HepG2 (cell line): Measurements from ENCODE around the gene TSPYL4. TPM values are rescaled to one million over a fixed set of nuclear protein-coding genes. Genes with fewer than 3 reads are reported as not detected.

Experiments
- IRF1 ChIP-seq: sonication (generic); formaldehyde crosslinking; IDR thresholded peaks from 2 replicates; pipeline ENCODE4 v1.4.0; 2020; ENCODE audit warnings: low read depth, mild to moderate bottlenecking, missing genetic modification reagents
- NCOA5 ChIP-seq: sonication (generic); formaldehyde crosslinking; IDR thresholded peaks from 2 replicates; pipeline ENCODE4 v1.4.0; 2020; ENCODE audit warnings: missing genetic modification reagents
- PCBP1 ChIP-seq: fragments of 200-400 bp; formaldehyde crosslinking; IDR thresholded peaks from 2 replicates; pipeline ENCODE4 v1.6.1; 2017; ENCODE audit warnings: mild to moderate bottlenecking, low read depth, low read length, borderline replicate concordance
- THAP9 ChIP-seq: sonication (generic); formaldehyde crosslinking; IDR thresholded peaks from 2 replicates; pipeline ENCODE4; 2020; ENCODE audit warnings: missing genetic modification reagents, mild to moderate bottlenecking, borderline replicate concordance
- ZBTB40 ChIP-seq, 2 experiments: fragments of 450-650 bp in 1 of 2; sonication (generic) in 1 of 2; formaldehyde crosslinking in 1 of 2; IDR thresholded peaks; 2 replicates each; pipeline versions ENCODE4 v1.6.1 to v1.8.0; 2016 to 2022; ENCODE audit warnings: antibody characterized with exemption in 1 of 2, mild to moderate bottlenecking in 1 of 2, missing genetic modification reagents in 1 of 2
- ZNF30 ChIP-seq: sonication (generic); formaldehyde crosslinking; IDR thresholded peaks from 2 replicates; pipeline ENCODE4 v1.5.0; 2020; ENCODE audit warnings: mild to moderate bottlenecking, missing genetic modification reagents
- ZNF589 ChIP-seq: sonication (generic); formaldehyde crosslinking; conservative IDR thresholded peaks from 2 replicates; pipeline ENCODE4 v1.8.0; 2022; ENCODE audit warnings: mild to moderate bottlenecking, moderate library complexity, missing genetic modification reagents
- ZNF710 ChIP-seq: sonication (generic); formaldehyde crosslinking; IDR thresholded peaks from 2 replicates; pipeline ENCODE4 v1.5.0; 2020; ENCODE audit warnings: mild to moderate bottlenecking, missing genetic modification reagents, borderline replicate concordance
- polyA plus RNA-seq, 8 experiments: library from polyadenylated mRNA; depleted of rRNA in 3 of 8; stranded (reverse) in 7 of 8; unstranded in 1 of 8; fragments of >200 nt; fragmentation: Illumina TruSeq in 4 of 8; extraction: Trizol in 4 of 8; gene quantifications; 2 replicates each; pipeline versions ENCODE4 v1.2.1 to v1.2.3, GENCODE V29; 2011 to 2016; ENCODE audit warnings: low read depth in 4 of 8, missing spikeins in 1 of 8, mixed read lengths in 1 of 8; ENCODE audit not compliant: insufficient read depth in 1 of 8
- total RNA-seq, 5 experiments: library from RNA; depleted of rRNA; stranded (reverse); fragments of >200 nt; fragmentation: Illumina TruSeq; extraction: Trizol; gene quantifications; 2 replicates each; pipeline ENCODE4 v1.2.3, GENCODE V29; 2016; ENCODE audit warnings: low read depth in 1 of 5

The TSPYL4 gene
- total and polyA plus RNA-seq, 2 of the 13 experiments (the other 11 are each of a cell fraction or from before 2014, with no cell fraction given), result 18.0 to 19.7 TPM

- TF ChIP-seq ZBTB40 (IDR thresholded peaks at IDR 0.05) (no peak), ZBTB40 (CRISPR knock-in tag; IDR thresholded peaks at IDR 0.05) (peak; percentile 84; the same call in 1 of the 2 replicates), IRF1 (CRISPR knock-in tag) (no peak), ZNF589 (CRISPR knock-in tag) (no peak), PCBP1 (0 out of 2 replicates have a peak, but pooled peaks have one; percentile 58), NCOA5 (no peak), ZNF30 (CRISPR knock-in tag) (peak; percentile 97), ZNF710 (CRISPR knock-in tag) (no peak; the same call in 1 of the 2 replicates), THAP9 (CRISPR knock-in tag) (peak; percentile 93)
Observed at GRCh38 chr6:116279232-116280160, 25.6 kb upstream of the TSPYL4 start, which contains the start of gene TSPYL1 (continued).
